Measurements from ENCODE around the gene FBXO8. TPM values are rescaled to one million over a fixed set of nuclear protein-coding genes. Genes with fewer than 3 reads are reported as not detected.

Gene FBXO8
- total RNA-seq, 1 experiment from 2014 or later, result 8.9 TPM

- DNase-seq, result no peak
- peaks cover 2 to 10% of the 10 kb centered on the region in 2 experiments for H3K4me1 Mint-ChIP-seq
Measured at GRCh38 chr4:174278467-174278866, 5.0 kb downstream of the FBXO8 start.

More at GRCh38 chr4:174278467-174278866, 5.0 kb downstream of the FBXO8 start:
- H3K23me2 ChIP-seq (ENCODE audit: insufficient read length, low read depth, low read length, poor library complexity, severe bottlenecking), result no peaks in the 10 kb centered on the region
- no peaks in the 10 kb centered on the region for H3K9me3 ChIP-seq (ENCODE audit: control insufficient read depth, low read depth, low read length)
- no peaks in the 10 kb centered on the region for H3K27me3 Mint-ChIP-seq (ENCODE audit: low read depth)
- H2AFZ ChIP-seq (ENCODE audit: low read length), result no peak overlapping the region
- no peak overlapping the region for H2BK5ac ChIP-seq (ENCODE audit: insufficient read length, low read length)
- H2BK20ac ChIP-seq (ENCODE audit: low read depth, low read length, poor library complexity, severe bottlenecking), result no peak overlapping the region
- no peak overlapping the region for H3K4ac ChIP-seq (ENCODE audit: low read depth, low read length)
- no peak overlapping the region for H3K27ac Mint-ChIP-seq
- H3K36me3 Mint-ChIP-seq (ENCODE audit: insufficient read depth in 1 of 3, low read depth in 3 of 3), result no peaks in the 10 kb centered on the region
- no peak overlapping the region for H3K14ac ChIP-seq (ENCODE audit: insufficient read depth, low read length)
- no peak overlapping the region for H3K56ac ChIP-seq (ENCODE audit: insufficient read length, low read depth, low read length)
- no peak overlapping the region for H3T11ph ChIP-seq (ENCODE audit: low read length)
- no peak overlapping the region for H3K18ac ChIP-seq (ENCODE audit: insufficient read length, low read depth, low read length)
- no peak overlapping the region for H3K4me3 Mint-ChIP-seq
- no peaks in the 10 kb centered on the region for H3K4me1 ChIP-seq (ENCODE audit: insufficient read depth, low read length)
- no peak overlapping the region for H4K5ac ChIP-seq (ENCODE audit: insufficient read length, low read depth, low read length)
- no peaks in the 10 kb centered on the region; a peak in 1 of 5 replicates for H3K9me3 Mint-ChIP-seq
- no peaks in the 10 kb centered on the region for H3K27me3 ChIP-seq (ENCODE audit: insufficient read depth, low read length)
- no peak for TF ChIP-seq CTCF (conservative IDR thresholded peaks at IDR 0.05)
- no peaks in the 10 kb centered on the region for H3K79me1 ChIP-seq (ENCODE audit: insufficient read depth, low read depth, low read length, poor library complexity, severe bottlenecking)
- no peak overlapping the region for H3K27ac ChIP-seq (ENCODE audit: insufficient read length, low read depth, low read length)
- H4K8ac ChIP-seq (replicated peaks; ENCODE audit: insufficient read length, low read depth, low read length), result no peak overlapping the region
- no peak overlapping the region for H2BK120ac ChIP-seq (ENCODE audit: low read depth, low read length, poor library complexity, severe bottlenecking)
- no peak overlapping the region for H2BK15ac ChIP-seq (ENCODE audit: low read depth, low read length)
- no peak overlapping the region for H3K23ac ChIP-seq (ENCODE audit: insufficient read length, low read depth, low read length)
- no peak overlapping the region for H3K9ac ChIP-seq (ENCODE audit: extremely low read depth, insufficient read length, low read length)
- no peaks in the 10 kb centered on the region for H3K79me2 ChIP-seq (ENCODE audit: insufficient read depth, low read length)
- H2BK12ac ChIP-seq (ENCODE audit: insufficient read length, low read depth, low read length), result no peak overlapping the region
- H3K4me2 ChIP-seq (ENCODE audit: insufficient read depth, insufficient read length, low read length), result no peak overlapping the region
- H4K91ac ChIP-seq (ENCODE audit: insufficient read length, low read depth, low read length), result no peak overlapping the region
- no peaks in the 10 kb centered on the region for H4K20me1 ChIP-seq (ENCODE audit: control insufficient read depth, insufficient read depth, insufficient read length)
- no peak overlapping the region for H2AK5ac ChIP-seq (ENCODE audit: insufficient read length, low read length)
